Measurements from ENCODE around the gene ARID4A. TPM values are rescaled to one million over a fixed set of nuclear protein-coding genes. Genes with fewer than 3 reads are reported as not detected.

The ARID4A gene
- total and polyA plus RNA-seq, 9 of the 15 experiments (the other 6 are each of a cell fraction or from before 2014, with no cell fraction given): 2.4 to 11.5 (median 8.7) TPM

GRCh38 chr14:58297762-58298476 lies 436 bp upstream of the ARID4A start (continued):
- no peak for TF ChIP-seq ZZZ3 (IDR thresholded peaks at IDR 0.05)
- no peak for TF ChIP-seq TRIM28 (IDR thresholded peaks at IDR 0.05)
- no peak for TF ChIP-seq ILF3 (IDR thresholded peaks at IDR 0.05; ENCODE audit: borderline replicate concordance)
- peak; percentile 94 for TF ChIP-seq GABPA (tag; conservative IDR thresholded peaks at IDR 0.05; ENCODE audit: low read depth)
- no peak for TF ChIP-seq ARID3B (CRISPR knock-in tag; IDR thresholded peaks at IDR 0.05; ENCODE audit: borderline replicate concordance)
- no peak for TF ChIP-seq ZHX1 (conservative IDR thresholded peaks at IDR 0.05; ENCODE audit: low read length)
- TF ChIP-seq CBFA2T3 (IDR thresholded peaks at IDR 0.05): no peak
- TF ChIP-seq ZNF274 (IDR thresholded peaks at IDR 0.05; ENCODE audit: borderline replicate concordance, low read depth, low read length): no peak
- no peak for TF ChIP-seq U2AF1 (optimal IDR thresholded peaks at IDR 0.05; ENCODE audit: low read depth, low read length)
- no peak for TF ChIP-seq NR0B1 (IDR thresholded peaks at IDR 0.05; ENCODE audit: partially characterized antibody)
- TF ChIP-seq HCFC1 (IDR thresholded peaks at IDR 0.05; ENCODE audit: low read depth, low read length): peak; percentile 46; the same call in 1 of the 2 replicates
- peak; percentile 94; the same call in 1 of the 2 replicates for TF ChIP-seq DMBX1 (CRISPR knock-in tag; IDR thresholded peaks at IDR 0.05; ENCODE audit: borderline replicate concordance)
- no peak for TF ChIP-seq CTBP1 (IDR thresholded peaks at IDR 0.05; ENCODE audit: borderline replicate concordance)
- peak; percentile 44; the same call in 1 of the 2 replicates for TF ChIP-seq NCOA1 (IDR thresholded peaks at IDR 0.05; ENCODE audit: low read depth)
- 0 out of 2 replicates have a peak, but pooled peaks have one; percentile 6 for TF ChIP-seq JUN (IDR thresholded peaks at IDR 0.05; ENCODE audit: borderline replicate concordance, low read depth, low read length)
- TF ChIP-seq JUN (CRISPR knock-in tag; IDR thresholded peaks at IDR 0.05; ENCODE audit: borderline replicate concordance): no peak
- no peak for TF ChIP-seq ATF4 (CRISPR knock-in tag; IDR thresholded peaks at IDR 0.05)
- peak; percentile 90 for TF ChIP-seq ELF1 (tag; IDR thresholded peaks at IDR 0.05)
